Activated T-cell treated with anti-CD3 and anti-CD28 coated beads for 24 hours (primary cell): ENCODE measurements around the gene NRXN2.

Experiments used
- DNase-seq: peaks from one replicate; pipeline ENCODE4 v3.0.0-alpha.2; 2020; ENCODE audit warnings: low read depth

NRXN2 gene

DNA sequence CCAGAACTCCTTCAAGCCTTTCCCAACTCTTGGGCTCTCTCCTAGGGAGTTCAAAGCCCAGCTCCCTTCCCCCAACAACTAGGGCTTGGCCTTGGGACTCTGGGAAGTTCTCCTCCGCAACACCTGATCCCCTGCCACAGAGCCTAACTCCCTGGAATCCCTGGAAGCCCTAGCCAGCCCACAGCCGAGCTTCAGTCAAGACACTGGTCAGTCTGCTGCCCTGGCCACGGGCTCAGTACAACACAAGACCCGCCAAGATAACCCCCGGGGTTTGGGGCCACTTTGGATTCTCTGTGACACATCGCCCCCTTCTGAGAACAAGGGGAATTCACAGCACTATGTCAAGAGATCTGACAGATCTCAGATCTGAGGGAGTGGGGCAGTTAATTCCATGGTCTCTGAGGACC is 73.7 kb downstream of the NRXN2 start:
- no peak for DNase-seq

DNA sequence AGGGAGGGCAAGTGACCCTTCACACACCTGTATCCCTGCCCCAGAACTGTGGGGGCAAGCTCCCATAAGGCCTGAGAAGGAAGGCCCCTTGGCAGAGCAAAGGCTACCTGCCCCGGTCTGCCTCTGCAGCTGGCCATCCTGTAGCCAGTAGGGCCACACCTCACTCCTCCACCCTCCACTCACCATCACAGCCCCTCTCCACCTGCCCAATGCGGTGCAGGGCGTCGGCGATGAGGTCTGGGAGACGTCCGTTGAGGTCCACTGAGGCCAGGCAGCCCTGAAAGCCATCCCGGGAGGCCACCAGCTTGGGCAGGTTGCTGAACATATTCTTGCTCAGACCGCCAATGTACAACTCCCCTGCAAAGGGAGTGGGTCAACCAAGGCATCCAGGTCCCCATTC is 74.4 kb downstream of the NRXN2 start:
- no peak for DNase-seq

DNA sequence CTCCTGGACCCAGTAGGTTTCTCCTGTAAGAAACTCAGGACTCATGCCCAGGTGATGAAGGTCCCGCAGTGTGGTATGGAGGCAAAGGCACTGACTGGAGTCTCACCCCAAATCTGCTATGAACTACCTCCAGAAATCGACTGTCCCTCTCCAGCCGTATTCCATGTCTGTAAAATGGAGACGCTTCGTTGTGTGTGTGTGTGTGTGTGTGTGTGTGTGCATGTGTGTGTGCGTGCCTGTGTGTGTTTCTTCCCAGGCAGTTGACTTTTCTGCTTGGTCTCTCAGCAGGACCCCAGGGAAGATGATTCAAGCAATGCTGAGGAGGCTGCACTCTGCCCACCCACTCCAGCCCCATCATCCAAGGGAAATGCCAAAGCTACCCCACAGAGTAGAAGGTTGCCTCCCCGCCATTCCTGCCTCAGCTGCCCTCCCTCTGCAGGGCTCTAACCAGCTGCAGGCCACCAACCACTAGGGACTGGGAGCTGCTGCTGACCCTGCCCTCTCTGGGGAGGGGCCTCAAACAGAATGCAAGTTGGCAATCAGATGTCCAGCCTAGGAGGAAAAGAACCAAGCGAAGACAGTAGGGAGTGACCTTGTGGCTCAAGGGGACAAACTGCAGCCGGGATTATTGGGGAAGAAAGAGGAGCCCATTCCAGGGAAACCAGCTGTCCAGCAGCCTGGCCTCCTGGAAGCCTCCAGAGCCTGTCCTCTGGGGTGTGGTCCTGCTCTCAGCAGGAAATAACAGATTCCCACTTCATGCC is 75.8 kb downstream of the NRXN2 start:
- no peak for DNase-seq

- DNase-seq: no peak
Measured at GRCh38 chr11:64644647-64645275, 78.2 kb downstream of the NRXN2 start.

- DNase-seq: no peak
Measured at GRCh38 chr11:64643920-64644646, 78.9 kb downstream of the NRXN2 start.

GRCh38 chr11:64643256-64643881 is 79.6 kb downstream of the NRXN2 start:
- DNase-seq: no peak

- DNase-seq: no peak
Measured at GRCh38 chr11:64642871-64643255, 80.1 kb downstream of the NRXN2 start.

- DNase-seq: no peak
Measured at GRCh38 chr11:64642418-64642735, 80.6 kb downstream of the NRXN2 start.

DNA sequence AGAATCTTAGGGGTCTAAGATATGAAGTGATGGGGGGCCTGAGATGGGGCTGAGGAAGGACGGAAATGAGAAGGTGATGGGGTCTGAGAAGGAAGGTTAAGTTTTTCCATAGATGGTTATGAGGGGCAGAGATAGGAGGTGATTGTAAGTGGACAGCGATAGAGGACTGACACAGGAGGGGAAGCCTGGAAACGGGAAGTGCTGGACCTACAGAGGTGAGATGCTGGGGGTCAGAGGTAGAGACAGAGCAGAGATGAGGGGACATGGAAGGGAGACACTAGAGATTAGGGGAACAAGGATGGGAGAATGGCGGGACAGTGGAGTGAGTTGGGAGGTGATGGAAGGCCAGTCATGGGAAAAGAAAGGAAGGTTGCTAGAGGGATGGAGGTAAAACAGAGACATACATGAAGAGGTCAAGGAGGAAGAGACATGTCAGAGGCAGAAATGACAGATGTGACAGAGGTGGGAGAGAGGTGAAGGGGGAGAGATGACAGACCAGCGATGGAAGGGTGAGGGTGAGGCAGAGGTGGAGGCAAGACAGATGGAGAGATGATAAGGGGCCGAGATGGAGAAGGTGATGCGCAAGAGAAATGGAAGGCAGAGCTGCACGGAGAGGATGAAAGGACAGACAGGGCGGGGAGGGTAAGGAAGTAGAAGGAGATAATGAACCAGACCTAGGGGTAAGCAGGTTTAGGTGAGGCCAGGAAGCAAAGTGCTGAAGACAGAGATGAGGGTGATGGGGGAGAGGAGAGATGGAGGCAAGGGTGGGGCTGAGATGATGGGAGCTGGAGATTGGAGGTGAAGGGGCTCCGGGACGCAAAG is 81.2 kb downstream of the NRXN2 start:
- DNase-seq: no peak

DNA sequence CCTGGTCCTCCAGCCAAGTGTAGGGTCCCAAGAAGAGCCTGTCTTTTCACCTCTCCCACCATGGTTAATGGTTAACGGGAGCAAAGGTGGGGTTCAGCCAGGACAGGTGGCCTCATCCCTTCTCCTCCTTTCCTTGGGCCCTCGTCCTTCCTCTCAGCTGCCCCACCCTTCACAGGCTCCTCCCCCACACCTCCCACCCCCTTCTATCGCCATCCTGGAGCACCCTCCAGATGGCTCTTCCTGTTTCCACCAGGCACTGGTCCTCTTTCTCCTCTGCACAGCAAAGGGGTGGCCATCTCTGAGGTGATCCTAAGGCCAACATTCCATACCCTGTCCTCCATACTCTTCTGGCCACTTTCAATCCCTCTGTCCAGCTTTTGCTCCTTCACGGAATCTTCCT is 83.1 kb downstream of the NRXN2 start:
- DNase-seq: no peak

DNA sequence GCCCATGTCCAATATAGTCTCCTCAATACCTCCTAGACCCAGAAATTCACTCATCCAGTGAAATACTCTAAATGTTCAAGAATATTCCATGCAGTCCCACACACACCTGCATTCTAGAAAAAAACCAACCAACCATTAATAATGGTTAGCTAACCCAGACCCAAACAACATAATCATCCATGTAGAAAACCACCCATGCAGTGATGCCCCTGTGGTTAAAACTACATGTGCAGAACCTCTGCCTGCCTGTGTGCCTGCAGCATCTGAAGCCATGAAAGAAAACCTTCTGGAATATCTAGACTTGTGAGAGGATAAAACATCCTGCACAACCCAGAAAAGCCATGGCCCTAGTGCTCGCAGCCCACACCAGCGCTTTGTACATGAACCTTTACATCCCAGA is 84.2 kb downstream of the NRXN2 start:
- no peak for DNase-seq

GRCh38 chr11:64638018-64638665 is 84.9 kb downstream of the NRXN2 start:
- no peak for DNase-seq

DNA sequence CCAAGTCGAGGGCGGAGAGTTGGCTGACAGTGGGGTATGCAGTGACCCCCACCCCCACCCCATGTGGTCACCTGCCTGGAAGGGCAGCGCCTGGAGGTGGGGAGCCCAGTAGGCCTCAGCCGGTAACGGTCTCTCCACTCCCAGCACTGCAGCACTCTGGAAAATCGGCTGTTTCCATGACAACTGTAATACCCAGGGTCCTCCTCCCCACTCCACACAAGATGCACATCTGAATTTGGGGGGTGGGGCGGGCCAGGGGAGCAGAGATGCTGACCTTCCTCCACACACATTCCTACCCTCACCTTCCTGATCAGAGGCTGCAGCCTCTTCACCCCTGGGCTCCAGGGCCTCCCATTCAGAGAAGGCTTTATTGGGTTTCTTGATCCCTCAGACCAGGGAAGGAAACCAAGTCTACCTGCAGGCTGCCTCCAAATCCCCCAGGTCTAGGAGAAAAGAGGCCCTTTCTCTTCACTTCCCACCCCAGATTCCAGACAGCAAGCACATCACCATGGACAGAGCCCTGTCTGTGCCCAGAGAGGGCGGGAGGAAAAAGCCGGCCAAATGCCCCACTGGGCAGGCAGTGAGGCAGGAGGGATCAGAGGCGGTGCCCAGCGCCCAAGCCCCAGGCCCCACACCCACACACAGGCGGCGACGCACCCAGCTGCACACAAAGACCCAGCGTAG is 85.5 kb downstream of the NRXN2 start:
- DNase-seq: no peak

- no peak for DNase-seq
Measured at GRCh38 chr11:64633555-64634159, 89.3 kb downstream of the NRXN2 start.

GRCh38 chr11:64632654-64633053 is 90.3 kb downstream of the NRXN2 start:
- no peak for DNase-seq

GRCh38 chr11:64632237-64632636 is 90.8 kb downstream of the NRXN2 start:
- no peak for DNase-seq

- no peak for DNase-seq
Measured at GRCh38 chr11:64631675-64632074, 91.3 kb downstream of the NRXN2 start.

DNA sequence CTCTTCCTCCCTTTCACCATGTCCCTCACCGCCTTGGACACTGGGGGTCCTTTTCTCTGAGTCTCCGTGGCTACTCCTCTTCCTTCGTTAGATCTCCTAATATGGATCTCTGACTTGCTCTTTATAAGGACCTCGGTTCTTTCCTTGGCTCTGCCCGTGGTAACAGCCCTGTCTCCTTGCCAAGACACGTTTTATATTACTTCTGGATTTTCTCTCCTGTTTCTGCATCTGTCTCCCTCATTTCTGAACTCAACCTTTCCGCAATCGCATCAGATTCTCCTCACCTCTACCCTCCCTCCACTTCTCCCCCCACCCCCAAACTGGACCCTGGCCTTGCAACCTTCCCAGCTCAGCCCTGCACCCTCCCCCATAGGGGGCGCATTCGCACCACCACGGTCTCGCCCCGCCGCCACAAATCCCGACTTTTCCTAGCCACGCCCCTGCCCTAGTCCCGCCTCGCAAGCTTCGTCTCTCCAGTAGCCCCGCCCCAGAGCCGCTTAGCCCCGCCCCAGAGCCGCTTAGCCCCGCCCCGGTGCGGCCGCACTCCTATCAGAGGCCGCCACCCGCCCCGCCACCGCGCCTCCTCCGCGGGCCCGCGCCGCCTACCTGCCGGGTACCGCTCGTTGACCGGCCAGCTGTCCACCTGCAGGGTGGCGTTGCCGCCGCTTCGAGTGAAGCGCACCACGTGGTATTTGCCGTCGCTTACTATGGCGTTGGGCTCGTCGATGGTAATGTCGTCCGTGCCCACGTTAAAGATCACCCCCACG is 93.0 kb downstream of the NRXN2 start:
- DNase-seq: no peak

- DNase-seq: no peak
Measured at GRCh38 chr11:64629103-64629502, 93.9 kb downstream of the NRXN2 start.

- no peak for DNase-seq
Measured at GRCh38 chr11:64628596-64628995, 94.4 kb downstream of the NRXN2 start.
